ENCODE measurements around the gene EDN2.

The EDN2 gene

DNA sequence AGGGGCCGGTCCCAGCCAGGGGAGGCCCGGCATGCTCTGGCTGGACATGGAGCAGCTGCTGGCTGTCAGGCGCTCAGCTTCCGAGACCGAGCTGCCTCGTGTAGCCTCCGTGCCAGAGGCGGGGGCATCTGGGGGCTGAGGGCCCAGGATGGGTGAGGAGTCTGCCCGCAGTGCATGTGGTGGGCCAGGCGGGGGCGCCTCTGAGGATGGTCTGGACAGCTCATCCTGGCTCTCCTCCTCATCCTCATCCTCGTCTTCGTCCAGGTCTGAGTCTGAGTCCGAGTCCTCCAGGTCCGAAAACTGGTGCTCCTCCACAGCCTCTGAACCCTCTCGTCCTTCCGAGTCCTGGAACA is 28.9 kb upstream of the EDN2 start:
- Mint-ChIP-seq H3K27ac (no peak overlapping the region), H3K27me3 (no peaks in the 10 kb centered on the region), H3K9me3 (no peaks in the 10 kb centered on the region), H3K4me1 (ENCODE audit: low read depth in 2 of 2) (peaks cover 3 to 5% of the 10 kb centered on the region in 2 donors), H3K36me3 (ENCODE audit: insufficient read depth) (peaks cover 17% of the 10 kb centered on the region), H3K4me3 (no peak overlapping the region)
- ATAC-seq (replicated peaks) (no peak), DNase-seq (no peak)

DNA sequence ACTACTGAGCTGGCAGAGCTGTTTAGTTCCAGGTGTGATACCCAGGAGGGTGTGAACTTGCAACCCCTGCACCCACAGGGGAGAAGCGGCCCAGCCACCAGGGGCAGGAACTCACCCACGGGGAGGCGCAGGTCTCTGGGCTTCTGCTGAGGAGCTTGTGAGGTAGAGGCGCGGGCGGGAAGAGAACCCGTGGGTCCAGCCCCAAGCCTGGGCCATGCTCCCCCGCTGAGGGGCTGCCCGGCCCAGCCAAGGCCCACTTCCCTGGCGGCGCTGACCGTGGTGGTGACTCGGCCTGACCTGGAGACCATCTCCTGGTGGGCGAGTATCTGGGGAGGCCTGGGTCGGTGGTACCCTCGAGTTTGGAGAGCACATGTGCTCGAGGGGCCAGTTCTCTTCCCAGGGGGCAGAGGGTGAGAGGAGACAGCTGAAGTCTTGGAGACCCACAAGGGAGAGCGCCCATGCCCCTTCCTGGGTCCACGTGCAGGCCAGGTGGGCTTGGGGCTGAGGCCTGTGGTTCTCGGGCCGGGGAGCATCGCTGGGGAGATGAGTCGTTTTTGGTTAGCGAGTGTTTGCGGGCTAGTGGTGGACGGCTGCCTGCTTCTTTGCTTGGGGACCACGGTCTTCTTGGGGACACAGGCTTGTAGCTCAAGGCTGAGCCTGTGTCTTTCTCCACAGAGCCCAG is 28.4 kb upstream of the EDN2 start:
- H3K4me1 Mint-ChIP-seq (ENCODE audit: low read depth in 2 of 2) = peaks cover 3 to 5% of the 10 kb centered on the region in 2 donors
- no peaks in the 10 kb centered on the region for H3K27me3 Mint-ChIP-seq
- H3K4me3 Mint-ChIP-seq = no peak overlapping the region
- H3K36me3 Mint-ChIP-seq (ENCODE audit: insufficient read depth) = peaks cover 17% of the 10 kb centered on the region
- no peak overlapping the region for H3K27ac Mint-ChIP-seq
- no peaks in the 10 kb centered on the region for H3K9me3 Mint-ChIP-seq
- ATAC-seq (replicated peaks) (no peak), DNase-seq (no peak)

DNA sequence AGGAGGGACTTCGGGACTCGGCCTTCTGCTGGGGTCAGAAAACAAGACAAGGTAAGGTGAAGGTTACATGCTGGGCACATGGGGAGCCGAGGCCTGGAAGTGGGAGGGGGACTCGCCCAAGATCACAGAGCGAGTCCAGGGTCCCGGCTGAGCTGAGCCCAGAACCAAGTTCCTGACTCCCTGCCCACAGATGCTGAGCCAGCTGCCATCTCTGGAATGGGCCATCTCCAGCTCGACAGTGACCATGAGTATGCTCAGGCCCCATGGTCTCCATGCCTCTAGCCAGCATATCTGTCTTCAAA is 26.7 kb upstream of the EDN2 start:
- ATAC-seq (replicated peaks) (no peak), DNase-seq (no peak)
- H3K27me3 Mint-ChIP-seq = no peaks in the 10 kb centered on the region
- H3K4me1 Mint-ChIP-seq (ENCODE audit: low read depth in 2 of 2) = no peaks in the 10 kb centered on the region
- H3K4me3 Mint-ChIP-seq = no peak overlapping the region
- H3K36me3 Mint-ChIP-seq (ENCODE audit: insufficient read depth) = peaks cover 17% of the 10 kb centered on the region
- H3K9me3 Mint-ChIP-seq = no peaks in the 10 kb centered on the region
- no peak overlapping the region for H3K27ac Mint-ChIP-seq

DNA sequence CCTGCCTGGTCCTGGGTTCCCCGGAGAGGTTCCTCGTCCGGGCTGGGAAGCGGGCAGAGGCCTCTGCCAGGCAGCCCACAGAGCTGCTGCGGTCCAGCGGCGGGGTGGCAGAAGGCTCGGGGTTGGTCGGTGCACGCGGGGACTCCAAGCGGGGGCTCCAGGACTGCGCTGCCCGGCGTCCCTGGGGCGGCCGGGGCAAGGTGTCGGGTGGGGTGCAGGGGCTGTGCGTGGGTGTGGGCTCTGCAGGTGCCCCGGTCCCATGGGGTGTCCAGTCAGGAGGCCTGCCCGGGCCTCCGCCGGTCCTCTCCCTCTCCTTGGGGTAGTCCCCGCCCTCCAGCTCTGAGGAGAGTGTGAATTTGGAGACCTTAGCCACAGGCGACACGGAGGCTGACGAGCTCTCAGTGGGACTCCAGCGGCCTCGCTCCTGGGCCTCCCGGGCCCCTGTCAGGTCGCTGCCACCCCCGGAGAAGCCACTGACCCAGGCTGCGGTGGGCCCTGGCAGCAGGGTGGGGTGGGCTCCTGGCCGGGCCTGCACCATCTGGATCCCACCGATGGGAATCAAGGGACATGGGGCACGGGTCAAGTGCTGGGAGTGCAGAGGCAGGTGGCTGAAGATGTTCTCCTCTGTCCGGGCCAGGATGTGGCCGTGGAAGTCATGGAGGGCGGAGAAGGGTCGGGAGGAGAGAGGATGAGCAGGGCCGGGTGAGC is 26.2 kb upstream of the EDN2 start:
- Mint-ChIP-seq H3K27me3 (no peaks in the 10 kb centered on the region), H3K36me3 (ENCODE audit: insufficient read depth) (peaks cover 17% of the 10 kb centered on the region), H3K27ac (no peak overlapping the region), H3K9me3 (no peaks in the 10 kb centered on the region), H3K4me1 (ENCODE audit: low read depth in 2 of 2) (no peaks in the 10 kb centered on the region), H3K4me3 (no peak overlapping the region)
- no peak for ATAC-seq (replicated peaks)
- no peak for DNase-seq

DNA sequence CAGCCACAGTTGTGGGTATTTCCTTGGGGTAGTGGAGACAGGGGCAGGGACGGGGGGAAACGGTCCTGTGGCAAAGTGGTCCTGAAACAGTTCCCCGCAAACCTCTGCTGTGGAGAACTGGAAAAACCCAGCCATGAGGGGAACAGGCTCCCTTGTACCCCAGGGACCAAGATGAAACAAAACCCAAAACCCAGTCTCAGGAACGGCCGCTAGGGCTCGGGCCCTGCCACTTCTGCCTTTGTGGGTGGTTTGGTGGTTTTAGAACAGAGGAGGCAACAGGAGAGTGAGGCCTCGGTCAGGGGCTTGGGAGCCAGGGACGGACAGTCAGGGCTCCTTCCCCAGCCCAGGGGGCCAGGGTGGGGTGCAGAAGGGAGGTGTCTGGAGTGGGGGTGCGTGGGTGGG is 24.8 kb upstream of the EDN2 start:
- peaks cover 14% of the 10 kb centered on the region for H3K36me3 Mint-ChIP-seq (ENCODE audit: insufficient read depth)
- ATAC-seq (replicated peaks) = no peak
- no peaks in the 10 kb centered on the region for H3K4me1 Mint-ChIP-seq (ENCODE audit: low read depth in 2 of 2)
- no peak overlapping the region for H3K4me3 Mint-ChIP-seq
- no peaks in the 10 kb centered on the region for H3K27me3 Mint-ChIP-seq
- no peak overlapping the region for H3K27ac Mint-ChIP-seq
- DNase-seq = no peak
- H3K9me3 Mint-ChIP-seq = no peaks in the 10 kb centered on the region

DNA sequence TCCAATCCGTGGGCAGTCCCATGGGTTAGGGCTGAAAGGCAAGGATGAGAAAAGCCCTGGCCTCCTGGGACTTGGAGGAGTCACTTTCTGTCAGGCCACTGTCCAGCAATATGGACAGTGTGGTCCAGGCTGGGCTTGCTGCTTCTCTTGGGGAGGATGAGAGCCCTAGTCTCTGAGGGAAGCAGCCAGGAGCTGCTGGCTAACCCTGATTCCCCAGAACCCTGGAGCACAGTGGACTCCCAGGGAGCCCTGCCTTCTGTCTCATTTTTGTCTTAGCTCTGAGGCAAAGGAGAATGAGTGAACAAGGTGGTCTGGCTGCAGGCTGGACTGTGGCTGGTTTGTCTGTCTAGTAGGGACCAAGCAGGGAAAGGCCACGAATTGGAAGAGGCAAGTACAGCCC is 23.8 kb upstream of the EDN2 start:
- DNase-seq (no peak), ATAC-seq (replicated peaks) (no peak)
- Mint-ChIP-seq H3K27ac (peak overlapping the region in 1 of 2 donors; percentile 28), H3K4me3 (no peak overlapping the region), H3K27me3 (no peaks in the 10 kb centered on the region), H3K4me1 (ENCODE audit: low read depth in 2 of 2) (no peaks in the 10 kb centered on the region), H3K9me3 (no peaks in the 10 kb centered on the region), H3K36me3 (ENCODE audit: insufficient read depth) (peaks cover 14% of the 10 kb centered on the region)

DNA sequence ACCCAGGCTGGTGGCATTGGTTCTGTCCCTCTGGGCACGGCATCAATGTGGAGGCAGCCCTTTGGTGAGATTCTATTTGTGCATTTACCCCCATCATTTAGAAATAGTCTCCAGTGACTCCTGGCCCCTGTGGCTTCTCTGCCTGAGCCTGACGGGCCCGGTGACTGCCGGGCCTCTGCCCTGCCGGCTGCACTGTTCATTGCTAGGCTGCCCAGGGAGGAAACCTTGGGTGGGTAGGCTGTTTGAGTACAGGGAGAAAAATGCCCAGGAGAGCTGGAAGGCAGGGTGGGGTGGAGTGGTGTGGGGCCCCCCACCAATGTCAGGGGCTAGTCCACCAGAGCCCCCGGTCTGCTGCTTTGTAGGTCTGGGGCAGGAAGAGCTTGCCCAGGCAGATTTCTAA is 23.4 kb upstream of the EDN2 start:
- Mint-ChIP-seq H3K27ac (peak overlapping the region in 1 of 2 donors; percentile 28), H3K4me3 (no peak overlapping the region), H3K36me3 (ENCODE audit: insufficient read depth) (peaks cover 14% of the 10 kb centered on the region), H3K4me1 (ENCODE audit: low read depth in 2 of 2) (no peaks in the 10 kb centered on the region), H3K9me3 (no peaks in the 10 kb centered on the region), H3K27me3 (no peaks in the 10 kb centered on the region)
- ATAC-seq (replicated peaks) = no peak
- no peak for DNase-seq

DNA sequence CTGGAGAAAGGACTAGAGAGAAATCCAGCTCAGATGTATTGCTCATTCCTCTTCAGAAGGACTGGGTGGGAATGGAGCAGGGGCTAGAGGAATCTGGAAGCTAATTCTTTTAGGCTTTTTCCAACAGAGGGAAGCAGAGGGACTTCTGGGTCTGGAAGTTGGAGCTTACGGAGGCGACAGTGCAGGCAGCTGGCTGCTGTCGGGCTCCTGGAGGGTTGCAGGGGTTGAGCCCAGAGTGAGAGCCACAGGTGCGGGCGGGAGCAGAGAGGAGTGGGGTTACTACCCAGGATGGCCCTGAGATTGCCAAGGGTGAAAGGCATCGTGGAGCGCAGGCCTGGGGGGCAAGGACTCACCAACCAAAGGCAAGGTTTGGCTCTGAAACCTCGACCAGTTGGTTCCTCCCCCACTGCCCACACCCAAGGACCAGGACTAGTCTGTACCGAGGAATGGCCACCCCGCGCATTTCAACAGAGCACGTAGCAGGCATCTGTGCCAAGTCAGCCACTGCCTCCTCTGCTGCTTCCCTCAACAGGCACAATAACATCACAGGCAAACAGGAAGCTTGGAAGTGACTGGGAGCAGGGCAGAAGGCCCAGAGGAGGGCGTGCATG is 22.7 kb upstream of the EDN2 start:
- no peak overlapping the region for H3K4me3 Mint-ChIP-seq
- DNase-seq (no peak), ATAC-seq (replicated peaks) (no peak)
- H3K4me1 Mint-ChIP-seq (ENCODE audit: low read depth in 2 of 2) = no peaks in the 10 kb centered on the region
- no peaks in the 10 kb centered on the region for H3K27me3 Mint-ChIP-seq
- peak overlapping the region in 1 of 2 donors; percentile 28 for H3K27ac Mint-ChIP-seq
- no peaks in the 10 kb centered on the region for H3K9me3 Mint-ChIP-seq
- peaks cover 14% of the 10 kb centered on the region for H3K36me3 Mint-ChIP-seq (ENCODE audit: insufficient read depth)

DNA sequence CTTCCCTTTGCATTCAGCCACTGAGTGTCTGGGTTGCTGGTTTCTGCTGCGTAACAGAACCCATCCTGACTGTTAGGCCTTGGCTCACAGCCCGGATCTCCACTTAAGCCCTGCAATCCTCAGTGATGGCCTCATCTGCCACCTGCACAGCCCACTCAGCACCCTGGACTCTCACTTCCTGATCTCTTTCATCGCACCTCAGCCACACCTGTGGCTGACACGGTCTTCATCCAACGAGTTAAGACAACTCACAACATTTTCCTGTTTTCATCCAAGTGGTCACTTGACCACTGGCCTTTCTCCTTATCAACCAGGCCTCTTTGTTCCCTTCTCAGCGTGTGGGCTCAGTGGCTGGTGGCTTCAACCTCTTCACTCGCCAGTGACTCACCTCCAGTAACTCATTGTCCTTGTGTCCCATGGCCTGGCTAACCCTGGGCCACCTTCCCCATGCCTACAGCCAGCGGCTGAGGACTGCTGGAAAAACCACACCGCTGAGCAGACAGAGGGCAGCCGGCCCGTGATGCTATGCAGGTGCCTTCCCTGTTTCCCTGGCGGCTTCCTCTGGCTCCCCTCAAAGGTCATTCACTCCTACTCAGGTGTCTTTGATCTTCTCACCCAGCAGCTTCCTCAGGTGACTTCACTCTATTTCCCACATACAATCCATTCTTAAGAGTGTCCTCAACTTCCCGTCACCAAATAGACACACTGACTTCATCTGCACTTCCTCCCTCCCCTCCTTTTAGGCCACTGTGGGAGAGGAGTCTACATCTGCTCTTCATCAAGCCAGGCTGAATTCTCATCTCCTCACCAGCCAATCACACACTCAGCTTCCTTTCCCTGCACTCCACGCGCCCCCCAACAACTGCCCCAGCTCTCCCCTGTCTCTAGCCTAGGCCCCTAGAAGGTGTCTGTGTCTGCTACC is 19.9 kb upstream of the EDN2 start:
- H3K9me3 Mint-ChIP-seq = no peaks in the 10 kb centered on the region
- H3K27ac Mint-ChIP-seq = peak overlapping the region; percentile 4 to 5
- no peak for ATAC-seq (replicated peaks)

DNA sequence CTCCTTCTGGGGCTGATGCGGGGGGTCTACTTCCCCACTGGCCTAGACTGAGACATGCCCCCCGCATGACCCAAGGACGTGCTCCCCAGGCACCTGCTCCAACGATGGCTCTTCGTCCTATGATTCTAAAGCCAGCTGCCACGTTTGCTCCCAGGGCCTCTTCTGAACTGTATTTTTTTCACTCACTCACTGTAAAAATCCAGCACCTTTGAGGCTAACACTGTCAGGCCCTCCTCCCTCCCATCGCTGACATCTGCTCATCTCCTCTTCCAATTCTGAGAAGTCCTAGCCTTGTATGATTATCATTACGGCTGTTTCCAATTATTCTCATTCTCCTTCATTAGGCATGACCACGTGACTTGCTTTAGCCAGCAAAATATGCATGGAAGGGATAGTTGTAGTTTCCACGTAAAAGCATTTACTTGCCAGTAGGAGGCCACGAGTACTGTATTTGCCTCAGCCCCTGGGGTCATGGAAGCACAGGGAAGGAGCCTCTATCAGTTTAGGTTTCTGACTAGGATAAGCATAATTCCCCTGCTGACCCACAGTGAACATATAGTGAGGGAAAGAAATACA is 19.1 kb upstream of the EDN2 start:
- Mint-ChIP-seq H3K4me1 (ENCODE audit: low read depth in 2 of 2) (no peaks in the 10 kb centered on the region), H3K36me3 (ENCODE audit: insufficient read depth) (no peaks in the 10 kb centered on the region), H3K9me3 (no peaks in the 10 kb centered on the region), H3K27me3 (no peaks in the 10 kb centered on the region), H3K27ac (no peak overlapping the region), H3K4me3 (no peak overlapping the region)
- DNase-seq (no peak), ATAC-seq (replicated peaks) (no peak)

More for the DNA sequence above, 19.9 kb upstream of the EDN2 start:
- Mint-ChIP-seq H3K4me3 (no peak overlapping the region), H3K27me3 (no peaks in the 10 kb centered on the region), H3K36me3 (ENCODE audit: insufficient read depth) (peaks cover 5% of the 10 kb centered on the region), H3K4me1 (ENCODE audit: low read depth in 2 of 2) (no peaks in the 10 kb centered on the region)
- no peak for DNase-seq

DNA sequence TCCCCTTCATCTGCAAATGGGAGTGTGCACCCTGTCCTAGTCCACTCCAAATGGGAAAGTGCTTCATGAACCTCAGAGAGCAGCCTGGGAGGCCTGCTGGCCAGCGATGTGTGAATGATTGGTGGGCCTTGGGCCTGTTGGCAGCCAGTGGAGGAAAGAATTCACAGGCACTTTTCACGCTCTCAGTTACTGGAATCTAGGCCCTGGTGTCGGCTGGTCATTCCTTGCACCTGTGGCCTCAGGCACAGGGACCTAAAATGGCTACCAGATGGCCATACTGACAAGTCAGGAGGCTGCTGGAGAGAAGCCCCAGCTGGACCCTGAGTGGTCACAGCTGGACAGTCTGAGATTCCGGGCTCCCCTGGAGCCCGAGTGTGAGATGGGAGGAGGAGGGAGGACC is 18.4 kb upstream of the EDN2 start:
- no peak for DNase-seq

DNA sequence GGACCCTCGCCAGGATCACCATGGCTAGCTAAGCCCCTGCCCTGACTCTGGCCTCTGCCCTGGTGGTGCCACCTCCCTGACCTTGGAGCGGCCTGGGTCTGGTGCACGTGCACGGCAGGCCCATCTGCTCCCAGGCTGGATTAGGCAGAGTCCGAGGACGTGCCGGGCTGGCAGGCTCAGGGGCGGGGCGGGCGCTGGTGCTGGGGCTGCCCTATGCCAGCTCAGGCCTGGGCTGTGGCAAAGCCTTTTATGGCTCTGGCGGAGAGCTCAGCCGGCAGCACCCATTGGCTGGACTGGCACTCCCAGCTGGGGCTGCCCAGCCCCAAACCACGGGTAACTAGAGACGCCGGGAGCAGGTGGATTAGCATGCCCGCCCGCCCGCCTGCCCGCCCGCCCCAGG is 17.1 kb upstream of the EDN2 start:
- Mint-ChIP-seq H3K36me3 (ENCODE audit: insufficient read depth) (no peaks in the 10 kb centered on the region), H3K27me3 (peaks cover 6 to 10% of the 10 kb centered on the region in 2 donors), H3K9me3 (no peaks in the 10 kb centered on the region), H3K4me1 (ENCODE audit: low read depth in 2 of 2) (no peaks in the 10 kb centered on the region), H3K27ac (no peak overlapping the region), H3K4me3 (no peak overlapping the region)
- DNase-seq (no peak), ATAC-seq (replicated peaks) (no peak)

More for the DNA sequence above, 18.4 kb upstream of the EDN2 start:
- ATAC-seq (replicated peaks) = no peak
- Mint-ChIP-seq H3K4me3 (no peak overlapping the region), H3K4me1 (ENCODE audit: low read depth in 2 of 2) (no peaks in the 10 kb centered on the region), H3K27ac (peak overlapping the region in 1 of 2 donors; percentile 11), H3K9me3 (no peaks in the 10 kb centered on the region), H3K27me3 (no peaks in the 10 kb centered on the region), H3K36me3 (ENCODE audit: insufficient read depth) (no peaks in the 10 kb centered on the region)

DNA sequence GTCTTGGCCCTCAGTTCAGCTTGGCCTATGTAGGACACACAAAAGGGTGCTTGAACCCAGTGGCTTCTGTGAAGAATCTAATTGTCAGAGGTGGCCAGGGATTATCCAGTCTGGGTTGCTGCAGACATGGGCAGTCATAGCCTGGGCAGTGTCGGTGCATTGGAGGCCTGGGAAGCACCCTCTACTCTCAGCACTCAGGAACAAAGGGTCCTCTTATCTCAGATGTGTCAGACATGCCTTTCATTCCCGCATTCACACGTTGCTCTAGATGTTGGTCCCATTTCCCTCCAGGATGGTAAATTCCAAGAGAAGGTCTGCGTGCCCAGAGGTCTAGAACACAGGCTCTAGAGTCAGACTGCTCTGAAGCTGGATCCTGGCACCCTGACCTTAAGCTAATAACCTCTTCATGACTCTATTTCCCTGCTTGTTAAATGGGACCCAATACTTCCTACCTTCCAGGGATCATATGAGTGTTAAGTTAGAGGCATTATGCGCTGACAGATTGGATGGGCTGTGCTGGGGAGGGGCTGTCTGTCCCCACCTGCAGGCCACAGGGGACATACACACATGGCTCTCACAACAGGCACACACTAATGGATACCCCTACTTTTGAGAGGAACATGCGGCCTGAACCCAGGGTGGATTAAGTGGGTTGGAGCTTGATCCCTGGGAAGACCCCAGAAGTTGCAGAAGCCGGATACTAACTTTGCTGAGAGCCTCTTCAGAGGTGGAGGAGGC is 16.5 kb upstream of the EDN2 start:
- no peak overlapping the region for H3K4me3 Mint-ChIP-seq
- no peak overlapping the region for H3K27ac Mint-ChIP-seq
- no peak for ATAC-seq (replicated peaks)
- no peaks in the 10 kb centered on the region for H3K36me3 Mint-ChIP-seq (ENCODE audit: insufficient read depth)
- no peaks in the 10 kb centered on the region for H3K4me1 Mint-ChIP-seq (ENCODE audit: low read depth in 2 of 2)
- no peak for DNase-seq
- H3K9me3 Mint-ChIP-seq = no peaks in the 10 kb centered on the region
- peaks cover 6 to 10% of the 10 kb centered on the region in 2 donors for H3K27me3 Mint-ChIP-seq
